H9 (cell line): ENCODE data around the gene MACROH2A1. TPM values are rescaled to one million over a fixed set of nuclear protein-coding genes. Genes with fewer than 3 reads are reported as not detected.

ENCODE experiments used
- DNase-seq: peaks from one replicate; pipeline ENCODE4 v3.0.0-alpha.2; 2017
- H2AFZ ChIP-seq: one replicate; pipeline ENCODE4 v1.6.1; 2013; ENCODE audit warnings: mild to moderate bottlenecking, low read length, control low read depth, moderate library complexity
- H2AK5ac ChIP-seq: 2 replicates; pipeline ENCODE4 v1.6.1; 2013; ENCODE audit warnings: low read length, control low read depth, mixed read lengths; ENCODE audit not compliant: insufficient read length
- H2BK120ac ChIP-seq: one replicate; pipeline ENCODE4 v1.6.1; 2013; ENCODE audit warnings: low read depth, mild to moderate bottlenecking, low read length, control low read depth, inconsistent platforms; ENCODE audit not compliant: poor library complexity, severe bottlenecking
- H2BK12ac ChIP-seq: 2 replicates; pipeline ENCODE4 v1.6.1; 2013; ENCODE audit warnings: low read length, control low read depth, mixed read lengths, low read depth; ENCODE audit not compliant: insufficient read length
- H2BK15ac ChIP-seq: 2 replicates; pipeline ENCODE4 v1.6.1; 2013; ENCODE audit warnings: low read depth, low read length, control low read depth
- H2BK20ac ChIP-seq: one replicate; pipeline ENCODE4 v1.6.1; 2013; ENCODE audit warnings: low read depth, mild to moderate bottlenecking, low read length, control low read depth, inconsistent platforms; ENCODE audit not compliant: poor library complexity, severe bottlenecking
- H2BK5ac ChIP-seq: 2 replicates; pipeline ENCODE4 v1.6.1; 2013; ENCODE audit warnings: low read length, control low read depth, mixed read lengths; ENCODE audit not compliant: insufficient read length
- H3K14ac ChIP-seq: 2 replicates; pipeline ENCODE4 v1.6.1; 2013; ENCODE audit warnings: low read length, control low read depth; ENCODE audit not compliant: insufficient read depth
- H3K18ac ChIP-seq: 2 replicates; pipeline ENCODE4 v1.6.1; 2013; ENCODE audit warnings: low read depth, mild to moderate bottlenecking, mixed read lengths, low read length, control low read depth; ENCODE audit not compliant: insufficient read length
- H3K23ac ChIP-seq: 2 replicates; pipeline ENCODE4 v1.6.1; 2013; ENCODE audit warnings: low read length, control low read depth, mixed read lengths, low read depth; ENCODE audit not compliant: insufficient read length
- H3K23me2 ChIP-seq: 2 replicates; pipeline ENCODE4 v1.6.1; 2013; ENCODE audit warnings: low read depth, mild to moderate bottlenecking, mixed read lengths, low read length, control low read depth; ENCODE audit not compliant: insufficient read length, poor library complexity, severe bottlenecking
- H3K27ac ChIP-seq: 2 replicates; pipeline ENCODE4 v1.5.1; 2013; ENCODE audit warnings: low read length, control low read depth, mixed read lengths, low read depth; ENCODE audit not compliant: insufficient read length
- H3K27me3 ChIP-seq: 2 replicates; pipeline ENCODE4 v1.6.1; 2013; ENCODE audit warnings: low read length, control low read depth, inconsistent platforms; ENCODE audit not compliant: insufficient read depth
- H3K4ac ChIP-seq: 2 replicates; pipeline ENCODE4 v1.6.1; 2013; ENCODE audit warnings: low read depth, mild to moderate bottlenecking, control low read depth, inconsistent platforms, low read length, moderate library complexity
- H3K4me1 ChIP-seq: 2 replicates; pipeline ENCODE4 v1.6.1; 2013; ENCODE audit warnings: low read length, control low read depth, inconsistent platforms; ENCODE audit not compliant: insufficient read depth
- H3K4me2 ChIP-seq: 2 replicates; pipeline ENCODE4 v1.6.1; 2013; ENCODE audit warnings: low read length, control low read depth, mixed read lengths; ENCODE audit not compliant: insufficient read length, insufficient read depth
- H3K56ac ChIP-seq: 2 replicates; pipeline ENCODE4 v1.6.1; 2013; ENCODE audit warnings: low read depth, mild to moderate bottlenecking, mixed read lengths, low read length, control low read depth; ENCODE audit not compliant: insufficient read length
- H3K79me1 ChIP-seq: 2 replicates; pipeline ENCODE4 v1.6.1; 2013; ENCODE audit warnings: low read depth, mild to moderate bottlenecking, moderate library complexity, low read length, control low read depth, inconsistent platforms; ENCODE audit not compliant: insufficient read depth, poor library complexity, severe bottlenecking
- H3K79me2 ChIP-seq: 2 replicates; pipeline ENCODE4 v1.6.1; 2013; ENCODE audit warnings: low read length, control low read depth, inconsistent platforms; ENCODE audit not compliant: insufficient read depth
- H3K9ac ChIP-seq: 2 replicates; pipeline ENCODE4 v1.6.1; 2013; ENCODE audit warnings: low read length, control low read depth, mixed read lengths; ENCODE audit not compliant: insufficient read length; ENCODE audit errors: extremely low read depth
- H3K9me3 ChIP-seq: one replicate; pipeline ENCODE4 v1.6.1; 2013; ENCODE audit warnings: low read depth, low read length, inconsistent platforms; ENCODE audit not compliant: control insufficient read depth
- H3T11ph ChIP-seq: one replicate; pipeline ENCODE4 v1.6.1; 2013; ENCODE audit warnings: mild to moderate bottlenecking, low read length, control low read depth, inconsistent platforms
- H4K20me1 ChIP-seq: one replicate; pipeline ENCODE4 v1.6.1; 2013; ENCODE audit not compliant: control insufficient read depth, insufficient read length, insufficient read depth
- H4K5ac ChIP-seq: 2 replicates; pipeline ENCODE4 v1.6.1; 2013; ENCODE audit warnings: low read depth, mild to moderate bottlenecking, mixed read lengths, low read length, control low read depth; ENCODE audit not compliant: insufficient read length
- H4K8ac ChIP-seq: replicated peaks from 2 replicates; pipeline ENCODE4 v1.6.1; 2013; ENCODE audit warnings: low read length, control low read depth, mixed read lengths, low read depth; ENCODE audit not compliant: insufficient read length
- H4K91ac ChIP-seq: 2 replicates; pipeline ENCODE4 v1.6.1; 2013; ENCODE audit warnings: low read depth, mild to moderate bottlenecking, moderate library complexity, mixed read lengths, low read length, control low read depth; ENCODE audit not compliant: insufficient read length
- H3K27ac Mint-ChIP-seq, 3 experiments: 2 replicates in 2 of 3; 3 replicates in 1 of 3; pipeline ENCODE4 v1.8.0; 2020 to 2021; ENCODE audit warnings: mixed read lengths in 3 of 3, mild to moderate bottlenecking in 1 of 3, moderate library complexity in 1 of 3
- H3K27me3 Mint-ChIP-seq: 2 replicates; pipeline ENCODE4 v1.8.0; 2021; ENCODE audit warnings: low read depth, mild to moderate bottlenecking, moderate library complexity, mixed read lengths
- H3K36me3 Mint-ChIP-seq, 3 experiments: 2 replicates in 2 of 3; 3 replicates in 1 of 3; pipeline ENCODE4 v1.8.0; 2020 to 2021; ENCODE audit warnings: low read depth in 3 of 3, mixed read lengths in 3 of 3; ENCODE audit not compliant: insufficient read depth in 1 of 3
- H3K4me1 Mint-ChIP-seq, 2 experiments: 2 replicates each; pipeline ENCODE4 v1.8.0; 2020; ENCODE audit warnings: mixed read lengths in 2 of 2
- H3K4me3 Mint-ChIP-seq, 2 experiments: 2 replicates in 1 of 2; 3 replicates in 1 of 2; pipeline ENCODE4 v1.8.0; 2020 to 2021; ENCODE audit warnings: mild to moderate bottlenecking in 2 of 2, mixed read lengths in 2 of 2, moderate library complexity in 1 of 2
- H3K9me3 Mint-ChIP-seq, 2 experiments: 2 replicates in 1 of 2; 3 replicates in 1 of 2; pipeline ENCODE4 v1.8.0; 2020; ENCODE audit warnings: mild to moderate bottlenecking in 2 of 2, mixed read lengths in 2 of 2, moderate library complexity in 1 of 2
- WGBS: extraction: QIAGEN DNeasy Blood & Tissue Kit; methylation state at CpG from one replicate; pipeline ENCODE4 v1.1.7; 2013; ENCODE audit warnings: missing lambda C conversion rate, low lambda C conversion rate, mixed read lengths; ENCODE audit not compliant: insufficient read length; ENCODE audit errors: extremely low coverage; 5-methylcytosine and 5-hydroxymethylcytosine counted together
- total RNA-seq: library from RNA; stranded (reverse); gene quantifications from 2 replicates; pipeline ENCODE4 v1.2.1, GENCODE V29; 2021
- TF ChIP-seq, protein P1 (sequence below): fragments of 200-600 bp; sonication (generic); conservative IDR thresholded peaks from 3 replicates; pipeline ENCODE4 v1.8.0; 2021; ENCODE audit warnings: antibody characterized with exemption, mild to moderate bottlenecking

The MACROH2A1 gene
- total RNA-seq, 1 experiment from 2014 or later, result 111 TPM

DNA sequence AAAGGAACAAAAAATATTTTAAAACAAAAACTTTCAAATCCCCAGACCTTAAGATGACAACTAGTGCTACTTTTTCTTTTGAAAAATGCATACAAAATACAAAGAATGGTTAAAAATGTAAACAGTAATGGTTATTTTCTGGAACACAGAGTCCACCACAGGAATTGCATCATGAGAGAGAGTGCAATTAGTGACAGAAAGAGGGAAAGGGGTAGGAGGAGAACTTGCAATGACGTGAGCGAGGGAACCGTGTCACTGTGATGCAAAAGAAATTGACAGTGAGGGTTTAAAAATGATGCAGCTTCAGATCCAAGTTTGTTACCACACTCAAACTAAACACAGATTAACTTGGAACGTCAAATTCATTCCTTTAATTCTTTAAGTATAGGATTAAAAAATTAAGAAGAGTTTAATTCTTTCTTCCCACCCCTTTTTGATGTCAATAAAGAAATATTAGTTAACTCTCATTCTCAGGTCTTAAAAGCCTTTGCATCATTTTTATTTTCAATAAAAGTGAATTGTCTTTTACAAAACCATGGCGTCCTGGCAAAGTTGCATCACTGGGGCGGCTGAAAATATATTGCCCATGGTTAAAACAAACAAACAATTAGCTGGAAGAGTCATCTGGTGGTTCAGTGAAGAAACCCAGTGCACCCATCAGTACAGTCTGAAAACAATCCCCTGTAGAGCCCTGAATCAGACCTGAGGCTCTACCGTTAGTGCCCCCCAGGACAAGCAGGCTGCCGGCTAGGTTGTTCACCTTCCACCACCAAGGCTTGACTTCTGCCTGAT, 39.5 kb downstream of the MACROH2A1 start:
- Histone ChIP-seq H2BK5ac (no peak overlapping the region), H2BK12ac (no peak overlapping the region), H4K91ac (no peak overlapping the region), H3K14ac (no peak overlapping the region), H3K79me1 (no peaks in the 10 kb centered on the region), H4K20me1 (no peaks in the 10 kb centered on the region), H3K9ac (no peak overlapping the region), H3K27me3 (no peaks in the 10 kb centered on the region), H3K27ac (no peak overlapping the region), H3T11ph (no peak overlapping the region), H4K5ac (no peak overlapping the region), H2BK15ac (no peak overlapping the region), H3K4me2 (no peak overlapping the region), H2BK20ac (no peak overlapping the region), H3K56ac (no peak overlapping the region), H3K4me1 (no peaks in the 10 kb centered on the region), H4K8ac (no peak overlapping the region), H2AK5ac (no peak overlapping the region), H2AFZ (no peak overlapping the region), H3K79me2 (no peaks in the 10 kb centered on the region), H3K23ac (no peak overlapping the region), H3K23me2 (no peaks in the 10 kb centered on the region), H3K18ac (no peak overlapping the region), H3K4ac (no peak overlapping the region), H2BK120ac (no peak overlapping the region), H3K9me3 (no peaks in the 10 kb centered on the region)
- Mint-ChIP-seq H3K36me3 (peaks cover 0 to 35% (median 4%) of the 10 kb centered on the region in 3 experiments; a peak in 3 of 7 replicates), H3K27ac (no peak overlapping the region), H3K4me1 (no peaks in the 10 kb centered on the region), H3K4me3 (no peak overlapping the region), H3K27me3 (no peaks in the 10 kb centered on the region; the same call in 1 of the 2 replicates), H3K9me3 (no peaks in the 10 kb centered on the region)
- TF ChIP-seq, protein P1, sequence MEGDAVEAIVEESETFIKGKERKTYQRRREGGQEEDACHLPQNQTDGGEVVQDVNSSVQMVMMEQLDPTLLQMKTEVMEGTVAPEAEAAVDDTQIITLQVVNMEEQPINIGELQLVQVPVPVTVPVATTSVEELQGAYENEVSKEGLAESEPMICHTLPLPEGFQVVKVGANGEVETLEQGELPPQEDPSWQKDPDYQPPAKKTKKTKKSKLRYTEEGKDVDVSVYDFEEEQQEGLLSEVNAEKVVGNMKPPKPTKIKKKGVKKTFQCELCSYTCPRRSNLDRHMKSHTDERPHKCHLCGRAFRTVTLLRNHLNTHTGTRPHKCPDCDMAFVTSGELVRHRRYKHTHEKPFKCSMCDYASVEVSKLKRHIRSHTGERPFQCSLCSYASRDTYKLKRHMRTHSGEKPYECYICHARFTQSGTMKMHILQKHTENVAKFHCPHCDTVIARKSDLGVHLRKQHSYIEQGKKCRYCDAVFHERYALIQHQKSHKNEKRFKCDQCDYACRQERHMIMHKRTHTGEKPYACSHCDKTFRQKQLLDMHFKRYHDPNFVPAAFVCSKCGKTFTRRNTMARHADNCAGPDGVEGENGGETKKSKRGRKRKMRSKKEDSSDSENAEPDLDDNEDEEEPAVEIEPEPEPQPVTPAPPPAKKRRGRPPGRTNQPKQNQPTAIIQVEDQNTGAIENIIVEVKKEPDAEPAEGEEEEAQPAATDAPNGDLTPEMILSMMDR, result no peak
- DNase-seq, result no peak
- WGBS, result no CpG with 5 or more reads among the region's 8 CpGs
